NT2/D1 (cell line): ENCODE measurements around the gene CPNE9.

Experiments
- DNase-seq: peaks from one replicate; pipeline ENCODE4 v3.0.0-alpha.2; 2011; ENCODE audit warnings: low read depth, low spot score
- H3K27me3 ChIP-seq: 2 replicates; pipeline ENCODE4 v1.6.0; 2011; ENCODE audit warnings: mild to moderate bottlenecking; ENCODE audit not compliant: insufficient read length, insufficient read depth
- H3K36me3 ChIP-seq: 2 replicates; pipeline ENCODE4 v1.6.1; 2011; ENCODE audit warnings: mild to moderate bottlenecking, low read length, mixed read lengths; ENCODE audit not compliant: insufficient read depth, insufficient read length
- H3K4me1 ChIP-seq: 2 replicates; pipeline ENCODE4 v1.5.1; 2011; ENCODE audit not compliant: insufficient read depth, insufficient read length
- H3K4me3 ChIP-seq: 2 replicates; pipeline ENCODE4 v1.5.1; 2011; ENCODE audit warnings: low read depth; ENCODE audit not compliant: insufficient read length
- H3K9ac ChIP-seq: 2 replicates; pipeline ENCODE4 v1.6.0; 2011; ENCODE audit warnings: low read depth; ENCODE audit not compliant: insufficient read length
- H3K9me3 ChIP-seq: 2 replicates; pipeline ENCODE4 v1.5.1; 2011; ENCODE audit warnings: mild to moderate bottlenecking, low read length; ENCODE audit not compliant: insufficient read depth
- SUZ12 ChIP-seq: IDR thresholded peaks from 2 replicates; pipeline ENCODE4 v1.6.1; 2011; ENCODE audit not compliant: insufficient read length, insufficient read depth; ENCODE audit errors: extremely low read depth
- YY1 ChIP-seq: IDR thresholded peaks from 2 replicates; pipeline ENCODE4 v1.6.1; 2011; ENCODE audit not compliant: insufficient read length, insufficient read depth
- ZNF274 ChIP-seq: IDR thresholded peaks from 2 replicates; pipeline ENCODE4 v1.6.1; 2011; ENCODE audit warnings: mild to moderate bottlenecking, low read depth, low read length

Gene CPNE9

GRCh38 chr3:9696480-9697220, 7.0 kb upstream of the CPNE9 start:
- Histone ChIP-seq H3K36me3 (peaks cover 71% of the 10 kb centered on the region), H3K9me3 (no peaks in the 10 kb centered on the region), H3K4me3 (no peak overlapping the region), H3K4me1 (no peaks in the 10 kb centered on the region), H3K27me3 (no peaks in the 10 kb centered on the region), H3K9ac (no peak overlapping the region)
- no peak for DNase-seq
- no peak for TF ChIP-seq YY1
- TF ChIP-seq SUZ12 = no peak
- TF ChIP-seq ZNF274 = no peak

GRCh38 chr3:9697892-9698291, 5.7 kb upstream of the CPNE9 start:
- Histone ChIP-seq H3K9ac (no peak overlapping the region), H3K36me3 (peaks cover 67% of the 10 kb centered on the region), H3K9me3 (no peaks in the 10 kb centered on the region), H3K4me1 (no peaks in the 10 kb centered on the region), H3K27me3 (peaks cover 3% of the 10 kb centered on the region), H3K4me3 (no peak overlapping the region)
- no peak for DNase-seq
- no peak for TF ChIP-seq ZNF274
- TF ChIP-seq SUZ12 = no peak
- no peak for TF ChIP-seq YY1

GRCh38 chr3:9698293-9698692, 5.3 kb upstream of the CPNE9 start:
- H3K9me3 ChIP-seq = no peaks in the 10 kb centered on the region
- peaks cover 63% of the 10 kb centered on the region for H3K36me3 ChIP-seq
- H3K9ac ChIP-seq = no peak overlapping the region
- no peaks in the 10 kb centered on the region for H3K4me1 ChIP-seq
- H3K4me3 ChIP-seq = no peak overlapping the region
- TF ChIP-seq YY1 = no peak
- TF ChIP-seq SUZ12 = no peak
- TF ChIP-seq ZNF274 = no peak
- DNase-seq = no peak
- peaks cover 7% of the 10 kb centered on the region for H3K27me3 ChIP-seq

GRCh38 chr3:9700536-9700935, 3.1 kb upstream of the CPNE9 start:
- Histone ChIP-seq H3K4me1 (peaks cover 2% of the 10 kb centered on the region), H3K4me3 (no peak overlapping the region), H3K36me3 (peaks cover 42% of the 10 kb centered on the region), H3K9me3 (no peaks in the 10 kb centered on the region), H3K9ac (no peak overlapping the region), H3K27me3 (peaks cover 18% of the 10 kb centered on the region)
- no peak for DNase-seq
- TF ChIP-seq SUZ12 (no peak), ZNF274 (no peak), YY1 (no peak)

GRCh38 chr3:9701006-9701405, 2.6 kb upstream of the CPNE9 start:
- H3K9me3 ChIP-seq = no peaks in the 10 kb centered on the region
- peaks cover 18% of the 10 kb centered on the region for H3K27me3 ChIP-seq
- DNase-seq = no peak
- TF ChIP-seq YY1 (no peak), ZNF274 (no peak), SUZ12 (no peak)
- H3K4me1 ChIP-seq = peaks cover 5% of the 10 kb centered on the region
- H3K4me3 ChIP-seq = no peak overlapping the region
- H3K36me3 ChIP-seq = peaks cover 41% of the 10 kb centered on the region
- no peak overlapping the region for H3K9ac ChIP-seq

- Histone ChIP-seq H3K9me3 (no peaks in the 10 kb centered on the region), H3K27me3 (peaks cover 18% of the 10 kb centered on the region), H3K4me3 (no peak overlapping the region), H3K9ac (no peak overlapping the region), H3K4me1 (peaks cover 5% of the 10 kb centered on the region), H3K36me3 (peaks cover 41% of the 10 kb centered on the region)
- TF ChIP-seq ZNF274 = no peak
- no peak for TF ChIP-seq SUZ12
- TF ChIP-seq YY1 = no peak
- DNase-seq = no peak
These were observed 1.9 kb upstream of the CPNE9 start for GRCh38 chr3:9701711-9702110.

GRCh38 chr3:9703240-9703639, 393 bp upstream of the CPNE9 start:
- Histone ChIP-seq H3K4me3 (peak overlapping the region; percentile 1), H3K36me3 (peaks cover 28% of the 10 kb centered on the region), H3K4me1 (peaks cover 5% of the 10 kb centered on the region), H3K9me3 (no peaks in the 10 kb centered on the region), H3K27me3 (peaks cover 18% of the 10 kb centered on the region), H3K9ac (peak overlapping the region; percentile 23)
- DNase-seq = no peak
- TF ChIP-seq SUZ12 (no peak), YY1 (no peak), ZNF274 (no peak)
